Measurements from ENCODE around the gene DEFB129. TPM values are rescaled to one million over a fixed set of nuclear protein-coding genes. Genes with fewer than 3 reads are reported as not detected.

The DEFB129 gene
- total and polyA plus RNA-seq, 10 of the 15 experiments (the other 5 are each of a cell fraction or from before 2014, with no cell fraction given), result not detected

DNA sequence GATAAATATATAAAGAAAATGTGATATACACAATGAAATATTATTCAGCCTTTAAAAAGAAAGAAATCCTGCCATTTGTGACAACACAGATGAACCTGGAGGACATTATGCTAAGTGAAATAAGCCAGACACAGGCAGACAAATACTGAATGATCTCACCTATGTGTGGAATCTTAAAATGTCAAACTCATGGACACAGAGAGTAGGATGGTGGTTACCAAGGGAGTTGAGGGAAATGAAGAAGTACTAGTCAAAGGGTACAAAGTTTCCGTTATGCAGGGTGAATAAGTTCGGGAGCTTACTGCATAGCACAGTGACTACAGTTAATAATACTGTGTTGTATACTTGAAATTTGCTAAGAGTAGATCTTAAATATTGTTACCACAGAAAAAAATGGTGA, 15.8 kb downstream of the DEFB129 start:
- Histone ChIP-seq H3K9me3 (replicated peaks; ENCODE audit: control insufficient read depth, insufficient read depth, low read length) (no peaks in the 10 kb centered on the region), H3K79me2 (ENCODE audit: control insufficient read depth, insufficient read depth, low read length) (no peaks in the 10 kb centered on the region), H3K4me1 (ENCODE audit: control insufficient read depth, insufficient read depth, low read length) (no peaks in the 10 kb centered on the region), H4K20me1 (ENCODE audit: control insufficient read depth, insufficient read depth) (no peaks in the 10 kb centered on the region), H3K27ac (ENCODE audit: control insufficient read depth, insufficient read depth) (no peak overlapping the region), H2AFZ (ENCODE audit: control insufficient read depth, low read depth, low read length) (no peak overlapping the region), H3K4me3 (no peak overlapping the region), H3K36me3 (ENCODE audit: control insufficient read depth in 2 of 2, insufficient read depth in 2 of 2, low read length in 1 of 2) (no peaks in the 10 kb centered on the region), H3K9ac (ENCODE audit: control insufficient read depth, insufficient read depth, low read length) (no peak overlapping the region), H3K4me2 (ENCODE audit: control insufficient read depth, insufficient read depth) (no peak overlapping the region), H3K27me3 (replicated peaks in 1 of 2; ENCODE audit: control insufficient read depth in 2 of 2, insufficient read depth in 2 of 2, low read length in 1 of 2) (no peaks in the 10 kb centered on the region)
- DNase-seq (ENCODE audit: low read depth, low spot score) (no peak), FAIRE-seq (no peak), ATAC-seq (no peak)
- 73% methylated on average over 2 of the region's 2 CpGs for WGBS (ENCODE audit: insufficient coverage, insufficient replicate concordance, low lambda C conversion rate, missing lambda C conversion rate)
- ChIA-PET CTCF (no interaction called here), RAD21 (ENCODE audit: unreplicated experiment) (no interaction called here), SMC1A (ENCODE audit: uncharacterized antibody, unreplicated experiment) (interaction anchor here (1.0 kb wide), 1 partner anchor 10 kb away, joined by 4 read pairs; no protein-coding TSS in a partner anchor), POLR2A (no interaction called here)
- TF ChIP-seq TBL1XR1 (IDR thresholded peaks at IDR 0.05; ENCODE audit: low read depth, low read length) (no peak), NR2C1 (IDR thresholded peaks at IDR 0.05) (no peak), HCFC1 (IDR thresholded peaks at IDR 0.05; ENCODE audit: low read length) (no peak)
- intact Hi-C loops (cut with micrococcal nuclease; ENCODE audit: unreplicated experiment) (no loop called here), in situ Hi-C loops (cut with MboI) (no loop called here)
- no TSS peak for BruUV-seq (replicated peaks)

DNA sequence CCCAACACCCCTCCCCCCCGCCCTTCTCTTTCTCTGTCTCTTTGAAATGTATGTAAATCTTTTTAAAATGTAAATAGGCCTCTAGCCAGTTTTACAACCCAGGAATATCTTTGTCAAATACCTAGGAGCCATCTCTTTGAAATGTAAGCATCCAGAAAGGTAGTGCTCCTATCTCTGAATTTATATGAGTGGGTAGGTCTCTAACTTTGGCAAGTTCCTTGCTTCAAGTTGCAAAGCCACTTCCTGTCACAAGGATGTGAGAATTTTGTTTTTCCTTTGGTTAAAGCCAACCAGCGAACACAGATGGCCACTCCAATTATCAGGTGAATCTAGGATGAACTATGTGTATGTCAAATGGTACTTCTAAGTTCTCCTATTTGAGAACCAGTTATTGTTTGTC, 24.3 kb downstream of the DEFB129 start:
- no peaks in the 10 kb centered on the region for H3K9me3 ChIP-seq (replicated peaks; ENCODE audit: control insufficient read depth, insufficient read depth, low read length)
- H3K4me2 ChIP-seq (ENCODE audit: control insufficient read depth, insufficient read depth), result no peak overlapping the region
- ATAC-seq (no peak), DNase-seq (ENCODE audit: low read depth, low spot score) (no peak), FAIRE-seq (no peak)
- H3K27me3 ChIP-seq (replicated peaks in 1 of 2; ENCODE audit: control insufficient read depth in 2 of 2, insufficient read depth in 2 of 2, low read length in 1 of 2), result no peaks in the 10 kb centered on the region; a peak in 1 of 4 replicates
- no peaks in the 10 kb centered on the region for H4K20me1 ChIP-seq (ENCODE audit: control insufficient read depth, insufficient read depth)
- H3K9ac ChIP-seq (ENCODE audit: control insufficient read depth, insufficient read depth, low read length), result no peak overlapping the region
- no peaks in the 10 kb centered on the region for H3K36me3 ChIP-seq (ENCODE audit: control insufficient read depth in 2 of 2, insufficient read depth in 2 of 2, low read length in 1 of 2)
- 0% methylated on average over 1 of the region's 2 CpGs for WGBS (ENCODE audit: insufficient coverage, insufficient replicate concordance, low lambda C conversion rate, missing lambda C conversion rate)
- no peak overlapping the region for H2AFZ ChIP-seq (ENCODE audit: control insufficient read depth, low read depth, low read length)
- no peaks in the 10 kb centered on the region for H3K79me2 ChIP-seq (ENCODE audit: control insufficient read depth, insufficient read depth, low read length)
- H3K4me3 ChIP-seq, result no peak overlapping the region
- BruUV-seq (replicated peaks), result no TSS peak
- no peak overlapping the region for H3K27ac ChIP-seq (ENCODE audit: control insufficient read depth, insufficient read depth)
- POLR2A ChIA-PET, result no interaction called here
- no peak for TF ChIP-seq STAT1 (conservative IDR thresholded peaks at IDR 0.05)
- intact Hi-C loops (cut with micrococcal nuclease; ENCODE audit: unreplicated experiment) (no loop called here), in situ Hi-C loops (cut with MboI) (no loop called here)
- CTCF ChIA-PET, result no interaction called here
- no peaks in the 10 kb centered on the region for H3K4me1 ChIP-seq (ENCODE audit: control insufficient read depth, insufficient read depth, low read length)
- RAD21 ChIA-PET (ENCODE audit: unreplicated experiment), result no interaction called here
- SMC1A ChIA-PET (ENCODE audit: uncharacterized antibody, unreplicated experiment), result no interaction called here

Data from GM12878 (cell line).